Common myeloid progenitor, CD34-positive (primary cell): ENCODE data around the gene DCP1A.
A peak's percentile ranks its signal among the peaks of the same experiment; 100 is the strongest.
"Not testable (repeated sequence)": the region's sequence is repeated elsewhere in the genome, so short reads cannot be mapped to it uniquely, and the experiment has no call there.

Experiments used
- CTCF ChIA-PET: fragments of 350-600 bp; sonication (Branson Sonifier 250); formaldehyde crosslinking; loops from one replicate; lab custom pipeline; 2021; ENCODE audit warnings: antibody characterized with exemption; lab: Charles Lee
- POLR2A ChIA-PET: fragments of 350-600 bp; sonication (Branson Sonifier 250); formaldehyde crosslinking; loops from one replicate; lab custom pipeline; 2021; ENCODE audit warnings: antibody characterized with exemption; lab: Charles Lee
- DNase-seq, 3 donors: peaks; one replicate each; pipeline versions ENCODE4 v3.0.0 to v3.0.0-alpha.2; 2013
- H3K27ac ChIP-seq, 2 experiments: 1 replicate in 1 of 2; 2 replicates in 1 of 2; pipeline ENCODE4 v1.7.0; 2013; ENCODE audit warnings: inconsistent platforms in 2 of 2, low read length in 2 of 2, mild to moderate bottlenecking in 2 of 2, low read depth in 1 of 2, moderate library complexity in 1 of 2; ENCODE audit not compliant: severe bottlenecking in 2 of 2, insufficient read depth in 1 of 2, poor library complexity in 1 of 2
- H3K27me3 ChIP-seq, 5 experiments: replicated peaks in 2 of 5; 1 replicate in 3 of 5; 2 replicates in 2 of 5; pipeline versions ENCODE4 v1.6.1 to v1.7.0; 2013; ENCODE audit warnings: low read length in 4 of 5, mild to moderate bottlenecking in 2 of 5, moderate library complexity in 2 of 5, inconsistent platforms in 1 of 5; ENCODE audit not compliant: insufficient read depth in 5 of 5, control insufficient read depth in 4 of 5
- H3K36me3 ChIP-seq, 4 experiments: 1 replicate in 2 of 4; 2 replicates in 2 of 4; pipeline versions ENCODE4 v1.6.1 to v1.7.0; 2013; ENCODE audit warnings: low read length in 3 of 4, control low read depth in 1 of 4, mild to moderate bottlenecking in 1 of 4; ENCODE audit not compliant: control insufficient read depth in 4 of 4, insufficient read depth in 4 of 4
- H3K4me1 ChIP-seq, 4 experiments: 1 replicate in 3 of 4; 2 replicates in 1 of 4; pipeline versions ENCODE4 v1.6.1 to v1.7.1; 2013; ENCODE audit warnings: low read length in 3 of 4, mild to moderate bottlenecking in 3 of 4, control low read depth in 1 of 4, inconsistent platforms in 1 of 4, moderate library complexity in 1 of 4; ENCODE audit not compliant: control insufficient read depth in 4 of 4, insufficient read depth in 4 of 4; ENCODE audit errors: control extremely low read depth in 1 of 4
- H3K4me3 ChIP-seq, 7 experiments: 1 replicate in 4 of 7; 2 replicates in 3 of 7; pipeline versions ENCODE4 v1.5.1 to v1.7.0; 2013; ENCODE audit warnings: mild to moderate bottlenecking in 7 of 7, low read length in 6 of 7, moderate library complexity in 6 of 7, inconsistent platforms in 2 of 7, low read depth in 2 of 7, control low read depth in 1 of 7; ENCODE audit not compliant: insufficient read depth in 4 of 7, control insufficient read depth in 1 of 7; ENCODE audit errors: extremely low read depth in 1 of 7
- H3K9me3 ChIP-seq, 5 experiments: 1 replicate in 4 of 5; 2 replicates in 1 of 5; pipeline versions ENCODE4 v1.6.1 to v1.7.1; 2013; ENCODE audit warnings: low read length in 4 of 5, mild to moderate bottlenecking in 2 of 5, inconsistent platforms in 1 of 5, low read depth in 1 of 5, moderate library complexity in 1 of 5; ENCODE audit not compliant: control insufficient read depth in 4 of 5, insufficient read depth in 2 of 5; ENCODE audit errors: control extremely low read depth in 1 of 5
- WGBS: methylation state at CpG from one replicate; pipeline ENCODE4 v1.1.5; 2013; ENCODE audit not compliant: insufficient coverage; 5-methylcytosine and 5-hydroxymethylcytosine counted together

Gene DCP1A

DNA sequence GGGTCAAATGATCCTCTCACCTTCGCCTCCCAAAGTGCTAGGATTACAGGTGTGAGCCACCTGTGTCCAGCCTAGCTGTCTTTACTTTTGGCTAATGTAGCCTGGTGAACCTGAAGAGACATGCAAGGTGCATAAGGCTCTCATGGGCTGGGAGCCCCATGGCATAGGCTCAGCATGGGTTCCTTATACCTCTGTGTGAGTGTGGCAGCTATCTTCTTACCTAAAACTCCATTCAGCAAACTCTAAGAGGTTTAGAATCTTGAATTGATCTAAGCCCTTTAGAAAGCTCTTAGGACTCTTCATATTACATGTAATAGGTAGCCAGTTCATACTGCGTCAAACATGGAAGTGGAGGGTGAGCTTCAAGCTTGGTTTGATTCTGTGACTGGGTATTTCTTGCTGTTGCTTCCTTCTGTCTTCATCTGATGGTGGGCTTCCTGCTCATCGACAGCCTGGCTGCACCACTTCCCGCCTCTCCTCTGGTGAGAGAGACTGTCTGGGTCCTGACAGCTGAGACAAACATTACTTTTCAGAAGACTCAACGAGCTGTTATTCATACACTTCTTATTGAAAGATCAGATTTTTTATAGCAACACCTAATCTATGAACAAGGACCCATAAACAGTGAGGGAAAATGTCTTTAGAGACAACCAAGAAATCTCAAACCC is 72.3 kb downstream of the DCP1A start:
- POLR2A ChIA-PET, result interaction anchor here (1.1 kb wide), 1 partner anchor 55 kb away, joined by 4 read pairs; no protein-coding TSS in a partner anchor

DNA sequence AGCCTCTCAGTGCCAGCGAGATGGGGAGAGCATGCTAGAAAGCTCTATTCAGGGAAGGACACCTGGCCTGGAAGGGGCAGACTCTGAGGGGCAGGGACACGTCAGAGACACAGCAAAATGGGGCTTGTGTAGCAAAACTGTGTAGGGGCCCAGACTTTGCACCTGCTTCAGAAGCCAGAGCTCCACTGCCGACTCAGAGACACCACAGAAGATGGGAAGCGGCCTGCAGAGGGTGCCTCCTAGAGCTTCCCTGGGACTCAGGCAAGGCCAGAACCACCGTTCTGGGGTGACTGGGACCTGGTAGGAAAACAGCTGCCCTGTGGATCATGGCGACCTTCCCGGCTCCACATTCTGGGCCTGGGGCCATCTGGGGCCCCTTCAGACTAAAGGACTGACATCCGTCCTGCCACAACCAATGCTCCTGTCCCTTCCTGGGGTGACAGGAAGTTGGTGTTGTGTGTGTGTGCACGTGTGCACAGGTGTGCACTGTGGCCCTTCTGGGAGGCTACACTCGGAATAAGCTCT is 74.1 kb downstream of the DCP1A start:
- Histone ChIP-seq H3K4me1 (peaks cover 10 to 56% (median 30%) of the 10 kb centered on the region in 4 experiments), H3K27ac (no peak overlapping the region), H3K27me3 (no peaks in the 10 kb centered on the region), H3K9me3 (no peaks in the 10 kb centered on the region), H3K36me3 (no peaks in the 10 kb centered on the region), H3K4me3 (no peak overlapping the region)
- CTCF ChIA-PET, result interaction anchor here (0.9 to 1.8 kb wide), 4 partner anchors 16 to 69 kb away, joined by 3 to 6 read pairs (median 4); no protein-coding TSS in a partner anchor
- POLR2A ChIA-PET, result interaction anchor here (0.6 to 0.7 kb wide), 2 partner anchors 21 to 26 kb away, joined by 3 to 5 read pairs; no protein-coding TSS in a partner anchor
- no peak for DNase-seq
- 82% methylated on average over 7 of the region's 10 CpGs for WGBS

More for the DNA sequence above, 72.3 kb downstream of the DCP1A start:
- DNase-seq, result peak in 2 of 3 donors; percentile 58 to 65
- WGBS, result 40% methylated on average over 4 of the region's 5 CpGs
- H3K9me3 ChIP-seq, result no peaks in the 10 kb centered on the region
- H3K27ac ChIP-seq, result peak overlapping the region in 1 of 2 experiments; percentile 46
- CTCF ChIA-PET, result interaction anchor here (0.7 to 2.9 kb wide), 11 partner anchors 8 to 54 kb away, joined by 3 to 15 read pairs (median 3); partner anchors contain the start of gene TKT
- no peaks in the 10 kb centered on the region for H3K36me3 ChIP-seq
- peaks cover 5 to 37% (median 21%) of the 10 kb centered on the region in 4 experiments for H3K4me1 ChIP-seq
- H3K4me3 ChIP-seq, result peak overlapping the region in 2 of 7 experiments; percentile 19 to 20
- H3K27me3 ChIP-seq, result no peaks in the 10 kb centered on the region

- ChIA-PET POLR2A (interaction anchor here (0.5 to 1.8 kb wide), 3 partner anchors 9 to 86 kb away, joined by 3 to 5 read pairs (median 4); no protein-coding TSS in a partner anchor), CTCF (interaction anchor here (0.7 to 2.3 kb wide), 10 partner anchors 13 to 70 kb away, joined by 3 to 9 read pairs (median 4); no protein-coding TSS in a partner anchor)
- Histone ChIP-seq H3K9me3 (no peaks in the 10 kb centered on the region), H3K27me3 (no peaks in the 10 kb centered on the region), H3K4me3 (peak overlapping the region in 5 of 7 experiments; percentile 8 to 55 (median 15)), H3K36me3 (no peaks in the 10 kb centered on the region), H3K27ac (peak overlapping the region; percentile 59 to 82), H3K4me1 (peaks cover 10 to 55% (median 27%) of the 10 kb centered on the region in 4 experiments)
- 1% methylated on average over 10 of the region's 12 CpGs for WGBS
- DNase-seq, result peak; percentile 98 to 99 (median 99)
Observed at GRCh38 chr3:53269888-53270880, 77.2 kb downstream of the DCP1A start.

DNA sequence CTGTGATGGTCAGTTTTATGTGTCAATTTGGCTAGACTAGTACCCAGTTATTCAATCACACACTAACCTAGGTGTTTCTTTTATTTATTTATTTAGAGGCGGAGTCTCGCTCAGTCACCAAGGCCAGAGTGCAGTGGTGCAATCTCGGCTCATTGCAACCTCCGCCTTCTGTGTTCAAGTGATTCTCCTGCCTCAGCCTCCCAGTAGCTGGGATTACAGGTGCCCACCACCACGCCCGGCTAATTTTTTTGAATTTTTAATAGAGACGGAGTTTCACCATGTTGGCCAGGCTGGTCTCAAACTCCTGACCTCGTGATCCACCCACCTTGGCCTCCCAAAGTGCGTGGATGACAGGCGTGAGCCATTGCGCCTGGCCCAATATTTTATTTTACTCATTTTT is 78.2 kb downstream of the DCP1A start:
- Histone ChIP-seq H3K4me1 (peaks cover 10 to 54% (median 21%) of the 10 kb centered on the region in 4 experiments), H3K27ac (peak overlapping the region; percentile 52 to 82), H3K4me3 (peak overlapping the region in 1 of 7 experiments; percentile 54)
- DNase-seq, H3K27me3 ChIP-seq, CTCF ChIA-PET, H3K9me3 ChIP-seq, H3K36me3 ChIP-seq: not testable (repeated sequence)
- POLR2A ChIA-PET, result interaction anchor here (1.8 kb wide), 1 partner anchor 17 kb away, joined by 4 read pairs; no protein-coding TSS in a partner anchor
- 95% methylated on average over 11 of the region's 11 CpGs for WGBS

GRCh38 chr3:53267766-53268165 is 79.6 kb downstream of the DCP1A start:
- CTCF ChIA-PET, result interaction anchor here (1.2 kb wide), 1 partner anchor 10 kb away, joined by 3 read pairs; no protein-coding TSS in a partner anchor
- no peaks in the 10 kb centered on the region for H3K9me3 ChIP-seq
- no peak overlapping the region for H3K27ac ChIP-seq
- no peak for DNase-seq
- H3K36me3 ChIP-seq, result no peaks in the 10 kb centered on the region
- peaks cover 10 to 48% (median 20%) of the 10 kb centered on the region in 4 experiments for H3K4me1 ChIP-seq
- no peak overlapping the region for H3K4me3 ChIP-seq
- POLR2A ChIA-PET, result no interaction called here
- no peaks in the 10 kb centered on the region for H3K27me3 ChIP-seq

DNA sequence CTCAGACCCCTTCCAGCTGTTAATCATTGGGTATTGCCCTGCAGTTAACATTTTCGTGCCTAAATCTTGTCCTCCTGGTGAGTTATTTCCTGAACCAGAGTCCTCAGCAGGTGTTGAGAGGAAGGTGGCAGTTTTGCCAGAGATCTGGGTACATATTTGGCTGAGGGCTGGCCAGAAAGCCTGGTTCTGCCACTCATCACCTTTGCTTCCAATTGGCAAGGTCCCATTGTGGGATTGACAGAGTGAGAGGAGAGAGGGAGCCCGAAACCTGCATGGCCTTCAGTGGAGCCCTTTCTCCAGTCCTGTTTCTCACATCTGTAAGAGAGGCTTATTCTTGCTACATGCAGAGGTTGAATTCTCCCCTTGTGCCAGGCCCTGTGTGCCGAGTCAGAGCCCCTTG is 82.6 kb downstream of the DCP1A start:
- ChIA-PET CTCF (no interaction called here), POLR2A (no interaction called here)
- Histone ChIP-seq H3K27me3 (no peaks in the 10 kb centered on the region), H3K27ac (no peak overlapping the region), H3K4me3 (no peak overlapping the region), H3K9me3 (no peaks in the 10 kb centered on the region), H3K36me3 (no peaks in the 10 kb centered on the region), H3K4me1 (peaks cover 5 to 30% (median 7%) of the 10 kb centered on the region in 4 experiments)
- DNase-seq, result no peak
- WGBS, result 91% methylated on average over 3 of the region's 3 CpGs
